Keratinocyte (primary cell): Measurements from ENCODE around the gene TFR2. TPM values are rescaled to one million over a fixed set of nuclear protein-coding genes. Genes with fewer than 3 reads are reported as not detected.

ENCODE experiments used
- DNase-seq: peaks from one replicate; pipeline ENCODE4 v3.0.0-alpha.2; 2011; ENCODE audit warnings: low read depth, missing footprints, low spot score
- FAIRE-seq: peaks from 2 replicates; lab custom pipeline; 2011; peaks lifted over from hg19 to GRCh38; lab: Jason Lieb, UNC
- H2AFZ ChIP-seq: 2 replicates; pipeline ENCODE4 v1.6.0; 2012; ENCODE audit warnings: low read length, control low read depth, inconsistent platforms; ENCODE audit not compliant: control insufficient read depth
- H3K27ac ChIP-seq: 2 replicates; pipeline ENCODE4 v1.5.1; 2011; ENCODE audit warnings: low read length; ENCODE audit not compliant: control insufficient read depth, insufficient read depth
- H3K27me3 ChIP-seq: 3 replicates; pipeline ENCODE4 v1.6.0; 2011; ENCODE audit warnings: low read length; ENCODE audit not compliant: control insufficient read depth, insufficient read depth; ENCODE audit errors: extremely low read depth
- H3K36me3 ChIP-seq, 2 experiments: 2 replicates in 1 of 2; 3 replicates in 1 of 2; pipeline ENCODE4 v1.5.1; 2011; ENCODE audit warnings: low read length in 2 of 2, mild to moderate bottlenecking in 1 of 2; ENCODE audit not compliant: control insufficient read depth in 2 of 2, insufficient read depth in 2 of 2; ENCODE audit errors: extremely low read depth in 1 of 2
- H3K4me1 ChIP-seq: 3 replicates; pipeline ENCODE4 v1.5.1; 2011; ENCODE audit warnings: low read length; ENCODE audit not compliant: control insufficient read depth, insufficient read depth; ENCODE audit errors: extremely low read depth
- H3K4me2 ChIP-seq: 3 replicates; pipeline ENCODE4 v1.6.0; 2011; ENCODE audit warnings: low read depth, low read length; ENCODE audit not compliant: control insufficient read depth, insufficient read depth; ENCODE audit errors: extremely low read depth
- H3K4me3 ChIP-seq, 3 experiments: fragments of 200-600 bp in 1 of 3; sonication (generic) in 1 of 3; 2 replicates in 2 of 3; 3 replicates in 1 of 3; pipeline ENCODE4 v1.5.1; 2011 to 2016; ENCODE audit warnings: low read length in 3 of 3, mild to moderate bottlenecking in 3 of 3, control low read depth in 2 of 3, inconsistent platforms in 1 of 3, low read depth in 1 of 3, mixed read lengths in 1 of 3, mixed run types in 1 of 3, moderate library complexity in 1 of 3; ENCODE audit not compliant: control insufficient read depth in 2 of 3, insufficient read depth in 2 of 3; ENCODE audit errors: extremely low read depth in 1 of 3
- H3K79me2 ChIP-seq: 2 replicates; pipeline ENCODE4 v1.6.0; 2012; ENCODE audit warnings: low read length; ENCODE audit not compliant: control insufficient read depth, insufficient read depth
- H3K9ac ChIP-seq: 3 replicates; pipeline ENCODE4 v1.6.0; 2011; ENCODE audit warnings: low read length; ENCODE audit not compliant: control insufficient read depth, insufficient read depth; ENCODE audit errors: extremely low read depth
- H3K9me1 ChIP-seq: 3 replicates; pipeline ENCODE4 v1.6.0; 2011; ENCODE audit warnings: low read length; ENCODE audit not compliant: control insufficient read depth, insufficient read depth; ENCODE audit errors: extremely low read depth
- H3K9me3 ChIP-seq: 2 replicates; pipeline ENCODE4 v1.5.1; 2012; ENCODE audit warnings: low read depth, low read length; ENCODE audit not compliant: control insufficient read depth
- H4K20me1 ChIP-seq: 3 replicates; pipeline ENCODE4 v1.6.0; 2011; ENCODE audit warnings: low read length; ENCODE audit not compliant: control insufficient read depth, insufficient read depth; ENCODE audit errors: extremely low read depth
- CTCF ChIP-seq, 3 experiments: IDR thresholded peaks in 1 of 3; conservative IDR thresholded peaks in 1 of 3; optimal IDR thresholded peaks in 1 of 3; 2 replicates in 2 of 3; 3 replicates in 1 of 3; pipeline versions ENCODE3 to v1.5.1; 2011; ENCODE audit warnings: low read length in 3 of 3, mild to moderate bottlenecking in 3 of 3, moderate library complexity in 2 of 3, control low read depth in 1 of 3, inconsistent platforms in 1 of 3; ENCODE audit not compliant: insufficient read depth in 2 of 3; ENCODE audit errors: extremely low read depth in 1 of 3
- EZH2 ChIP-seq: IDR thresholded peaks from one replicate; pipeline ENCODE4 v1.6.1; 2012; ENCODE audit warnings: inconsistent platforms, mild to moderate bottlenecking, low read length, moderate library complexity
- dilution Hi-C: fragments of 300-500 bp; cut with MboI; formaldehyde crosslinking; loops from one replicate; pipeline ENCODE4 v1.7.0; 2020; ENCODE audit warnings: low sequenced_read_pairs; ENCODE audit not compliant: extremely low pct_ligation_motif_present
- polyA plus RNA-seq, 5 experiments: library from polyadenylated mRNA; depleted of rRNA in 3 of 5; stranded (reverse) in 3 of 5; stranded (forward) in 1 of 5; unstranded in 1 of 5; fragments of >200 nt; gene quantifications; 1 replicate in 1 of 5; 2 replicates in 3 of 5; 3 replicates in 1 of 5; pipeline versions ENCODE4 v1.2.1 to v1.2.3, GENCODE V29; 2011 to 2012; ENCODE audit warnings: missing spikeins in 2 of 5, low read depth in 1 of 5, low replicate concordance in 1 of 5

Gene TFR2
- polyA plus RNA-seq, 1 donor (not counting 4 experiments of a cell fraction or from before 2014, with no cell fraction given): 0.12 TPM

- dilution Hi-C loops: no loop called here
- no peak overlapping the region for H3K4me2 ChIP-seq
- peaks cover 13 to 39% of the 10 kb centered on the region in 2 experiments for H3K36me3 ChIP-seq
- no peak for TF ChIP-seq CTCF (optimal IDR thresholded peaks at IDR 0.05 in 1 of 3, IDR thresholded peaks at IDR 0.05 in 1 of 3, conservative IDR thresholded peaks at IDR 0.05 in 1 of 3; ENCODE audit: extremely low read depth in 1 of 3, insufficient read depth in 2 of 3, low read length in 3 of 3)
- no peak for TF ChIP-seq EZH2
- FAIRE-seq (no peak), DNase-seq (no peak)
- H3K9ac ChIP-seq: no peak overlapping the region
- no peaks in the 10 kb centered on the region for H3K9me3 ChIP-seq
- peaks cover 2% of the 10 kb centered on the region for H3K4me1 ChIP-seq
- H2AFZ ChIP-seq: no peak overlapping the region
- H3K79me2 ChIP-seq: no peaks in the 10 kb centered on the region
- no peak overlapping the region for H3K27ac ChIP-seq
- H3K27me3 ChIP-seq: no peaks in the 10 kb centered on the region
- H4K20me1 ChIP-seq: no peaks in the 10 kb centered on the region
- no peaks in the 10 kb centered on the region for H3K9me1 ChIP-seq
- no peak overlapping the region for H3K4me3 ChIP-seq
Measured at GRCh38 chr7:100577103-100577502, 64.2 kb downstream of the TFR2 start.

- Histone ChIP-seq H3K27me3 (peaks cover 2% of the 10 kb centered on the region), H3K4me2 (no peak overlapping the region), H3K4me1 (no peaks in the 10 kb centered on the region), H3K27ac (no peak overlapping the region), H3K9me3 (no peaks in the 10 kb centered on the region), H2AFZ (no peak overlapping the region), H3K79me2 (no peaks in the 10 kb centered on the region), H3K4me3 (no peak overlapping the region), H3K9ac (no peak overlapping the region), H3K9me1 (no peaks in the 10 kb centered on the region), H4K20me1 (no peaks in the 10 kb centered on the region), H3K36me3 (peaks cover 7 to 34% of the 10 kb centered on the region in 2 experiments)
- DNase-seq (no peak), FAIRE-seq (no peak)
- dilution Hi-C loops: no loop called here
- TF ChIP-seq EZH2 (no peak), CTCF (optimal IDR thresholded peaks at IDR 0.05 in 1 of 3, IDR thresholded peaks at IDR 0.05 in 1 of 3, conservative IDR thresholded peaks at IDR 0.05 in 1 of 3; ENCODE audit: extremely low read depth in 1 of 3, insufficient read depth in 2 of 3, low read length in 3 of 3) (no peak)
Measured at GRCh38 chr7:100576384-100576993, 64.9 kb downstream of the TFR2 start.
